Measurements from ENCODE around the gene FBXW11. TPM values are rescaled to one million over a fixed set of nuclear protein-coding genes. Genes with fewer than 3 reads are reported as not detected.

The FBXW11 gene
- total RNA-seq, 1 experiment from 2014 or later: 34.9 TPM

- ChIA-PET CTCF (no interaction called here), POLR2A (ENCODE audit: low non-redundant PET) (no interaction called here)
- BruUV-seq (replicated peaks): no TSS peak
- H3K4me3 ChIP-seq (ENCODE audit: low read depth, low read length, poor library complexity, severe bottlenecking): no peak overlapping the region
- TF ChIP-seq CTCF (conservative IDR thresholded peaks at IDR 0.05; ENCODE audit: low read depth, low read length) (no peak), EZH2 (IDR thresholded peaks at IDR 0.05; ENCODE audit: borderline replicate concordance, low read depth, low read length, poor library complexity, severe bottlenecking) (no peak)
- H3K27ac ChIP-seq (ENCODE audit: low read depth, low read length, poor library complexity, severe bottlenecking): no peak overlapping the region
- H3K4me1 ChIP-seq (ENCODE audit: insufficient read depth, low read length, poor library complexity, severe bottlenecking): peaks cover 21% of the 10 kb centered on the region
- H3K9me3 ChIP-seq (ENCODE audit: low read depth, low read length, poor library complexity, severe bottlenecking): no peaks in the 10 kb centered on the region
- intact Hi-C loops (cut with micrococcal nuclease; ENCODE audit: unreplicated experiment): no loop called here
- H3K27me3 ChIP-seq (replicated peaks; ENCODE audit: insufficient read depth, low read depth, low read length, poor library complexity): no peaks in the 10 kb centered on the region
- no peak for DNase-seq (ENCODE audit: low spot score)
- H3K36me3 ChIP-seq (ENCODE audit: insufficient read depth, low read length, poor library complexity, severe bottlenecking): no peaks in the 10 kb centered on the region
Observed at GRCh38 chr5:171968531-171968930, 37.9 kb downstream of the FBXW11 start.

GRCh38 chr5:171966964-171967363 is 39.5 kb downstream of the FBXW11 start:
- DNase-seq (ENCODE audit: low spot score): no peak
- H3K36me3 ChIP-seq (ENCODE audit: insufficient read depth, low read length, poor library complexity, severe bottlenecking): no peaks in the 10 kb centered on the region
- TF ChIP-seq EZH2 (IDR thresholded peaks at IDR 0.05; ENCODE audit: borderline replicate concordance, low read depth, low read length, poor library complexity, severe bottlenecking) (no peak), CTCF (conservative IDR thresholded peaks at IDR 0.05; ENCODE audit: low read depth, low read length) (no peak)
- H3K9me3 ChIP-seq (ENCODE audit: low read depth, low read length, poor library complexity, severe bottlenecking): no peaks in the 10 kb centered on the region
- ChIA-PET POLR2A (ENCODE audit: low non-redundant PET) (no interaction called here), CTCF (no interaction called here)
- BruUV-seq (replicated peaks): no TSS peak
- H3K4me1 ChIP-seq (ENCODE audit: insufficient read depth, low read length, poor library complexity, severe bottlenecking): peaks cover 34% of the 10 kb centered on the region
- H3K27ac ChIP-seq (ENCODE audit: low read depth, low read length, poor library complexity, severe bottlenecking): peak overlapping the region; percentile 56
- no peak overlapping the region for H3K4me3 ChIP-seq (ENCODE audit: low read depth, low read length, poor library complexity, severe bottlenecking)
- no peaks in the 10 kb centered on the region for H3K27me3 ChIP-seq (replicated peaks; ENCODE audit: insufficient read depth, low read depth, low read length, poor library complexity)
- intact Hi-C loops (cut with micrococcal nuclease; ENCODE audit: unreplicated experiment): no loop called here

- Histone ChIP-seq H3K36me3 (ENCODE audit: insufficient read depth, low read length, poor library complexity, severe bottlenecking) (no peaks in the 10 kb centered on the region), H3K4me3 (ENCODE audit: low read depth, low read length, poor library complexity, severe bottlenecking) (no peak overlapping the region), H3K27me3 (replicated peaks; ENCODE audit: insufficient read depth, low read depth, low read length, poor library complexity) (no peaks in the 10 kb centered on the region), H3K9me3 (ENCODE audit: low read depth, low read length, poor library complexity, severe bottlenecking) (no peaks in the 10 kb centered on the region), H3K27ac (ENCODE audit: low read depth, low read length, poor library complexity, severe bottlenecking) (peak overlapping the region; percentile 65), H3K4me1 (ENCODE audit: insufficient read depth, low read length, poor library complexity, severe bottlenecking) (peaks cover 37% of the 10 kb centered on the region)
- CTCF ChIA-PET: no interaction called here
- intact Hi-C loops (cut with micrococcal nuclease; ENCODE audit: unreplicated experiment): no loop called here
- no TSS peak for BruUV-seq (replicated peaks)
- TF ChIP-seq CTCF (conservative IDR thresholded peaks at IDR 0.05; ENCODE audit: low read depth, low read length) (no peak), EZH2 (IDR thresholded peaks at IDR 0.05; ENCODE audit: borderline replicate concordance, low read depth, low read length, poor library complexity, severe bottlenecking) (no peak)
- POLR2A ChIA-PET (ENCODE audit: low non-redundant PET): interaction anchor here (0.5 kb wide), 1 partner anchor 795 kb away, joined by 15 read pairs; no protein-coding TSS in a partner anchor
- peak; percentile 71 for DNase-seq (ENCODE audit: low spot score)
Observed at GRCh38 chr5:171966270-171966669, 40.2 kb downstream of the FBXW11 start.
